DOHH2 (cell line): ENCODE measurements around the gene IL1RAP.

Experiments used
- H3F3A ChIP-seq: fragments of 200-600 bp; sonication (generic), shearing (Covaris generic); 2 replicates; pipeline ENCODE4 v1.6.0; 2016; ENCODE audit warnings: antibody characterized with exemption, mild to moderate bottlenecking; ENCODE audit not compliant: control insufficient read depth, insufficient read depth
- H3K27ac ChIP-seq: fragments of 200-600 bp; sonication (generic); 2 replicates; pipeline ENCODE4 v1.5.1; 2014; ENCODE audit warnings: low read depth, mild to moderate bottlenecking, low read length, moderate library complexity
- H3K27me3 ChIP-seq: fragments of 200-600 bp; sonication (generic); 2 replicates; pipeline ENCODE4 v1.6.1; 2014; ENCODE audit warnings: mild to moderate bottlenecking, low read length, mixed read lengths; ENCODE audit not compliant: control insufficient read depth
- H3K36me3 ChIP-seq: fragments of 200-600 bp; sonication (generic); 2 replicates; pipeline ENCODE4 v1.6.1; 2014; ENCODE audit warnings: mild to moderate bottlenecking, low read length, moderate library complexity, mixed read lengths; ENCODE audit not compliant: control insufficient read depth
- H3K4me1 ChIP-seq: fragments of 200-600 bp; sonication (generic); 2 replicates; pipeline ENCODE4 v1.6.1; 2014; ENCODE audit warnings: mild to moderate bottlenecking, low read length, mixed read lengths; ENCODE audit not compliant: control insufficient read depth
- H3K4me2 ChIP-seq: fragments of 200-600 bp; sonication (generic); 2 replicates; pipeline ENCODE4 v1.6.0; 2014; ENCODE audit warnings: mild to moderate bottlenecking, low read length, moderate library complexity
- H3K4me3 ChIP-seq: fragments of 200-600 bp; sonication (generic); 2 replicates; pipeline ENCODE4 v1.5.1; 2014; ENCODE audit warnings: mild to moderate bottlenecking, low read length, mixed read lengths
- H3K79me2 ChIP-seq: fragments of 200-600 bp; sonication (generic); 2 replicates; pipeline ENCODE4 v1.6.1; 2014; ENCODE audit warnings: mild to moderate bottlenecking, low read length, mixed read lengths; ENCODE audit not compliant: control insufficient read depth
- H3K9me2 ChIP-seq: fragments of 200-600 bp; sonication (generic); replicated peaks from 2 replicates; pipeline ENCODE4 v1.6.1; 2014; ENCODE audit warnings: mild to moderate bottlenecking, low read length, mixed read lengths; ENCODE audit not compliant: control insufficient read depth
- H3K9me3 ChIP-seq: fragments of 200-600 bp; sonication (generic); 2 replicates; pipeline ENCODE4 v1.6.1; 2014; ENCODE audit warnings: antibody characterized with exemption, low read length, mixed read lengths; ENCODE audit not compliant: control insufficient read depth, insufficient read depth
- H4K20me1 ChIP-seq: fragments of 200-600 bp; sonication (generic); 2 replicates; pipeline ENCODE4 v1.6.0; 2014; ENCODE audit warnings: low read depth, mild to moderate bottlenecking, antibody characterized with exemption, low read length, moderate library complexity; ENCODE audit not compliant: control insufficient read depth, insufficient read depth
- CTCF ChIP-seq: fragments of 200-600 bp; sonication (generic); IDR thresholded peaks from one replicate; pipeline ENCODE4 v1.5.1; 2014; ENCODE audit warnings: antibody characterized with exemption, mild to moderate bottlenecking, low read depth, low read length; ENCODE audit not compliant: poor library complexity, severe bottlenecking
- EZH2phosphoT487 ChIP-seq: fragments of 200-600 bp; sonication (generic); IDR thresholded peaks from 2 replicates; pipeline ENCODE4 v1.6.1; 2017; ENCODE audit warnings: borderline replicate concordance, mild to moderate bottlenecking, antibody characterized with exemption, low read length, moderate library complexity, mixed read lengths

Gene IL1RAP

GRCh38 chr3:190607021-190607420, 93.1 kb downstream of the IL1RAP start:
- Histone ChIP-seq H3K9me2 (no peaks in the 10 kb centered on the region), H4K20me1 (no peaks in the 10 kb centered on the region), H3K79me2 (no peaks in the 10 kb centered on the region), H3K27ac (no peak overlapping the region), H3K36me3 (no peaks in the 10 kb centered on the region), H3K4me2 (no peak overlapping the region), H3F3A (no peaks in the 10 kb centered on the region), H3K4me1 (no peaks in the 10 kb centered on the region), H3K4me3 (no peak overlapping the region), H3K9me3 (no peaks in the 10 kb centered on the region), H3K27me3 (no peaks in the 10 kb centered on the region)
- TF ChIP-seq EZH2phosphoT487 = no peak
- TF ChIP-seq CTCF = no peak

- Histone ChIP-seq H3K9me2 (no peaks in the 10 kb centered on the region), H4K20me1 (no peaks in the 10 kb centered on the region), H3K36me3 (no peaks in the 10 kb centered on the region), H3K4me2 (no peak overlapping the region), H3K9me3 (no peaks in the 10 kb centered on the region), H3K27ac (no peak overlapping the region), H3K4me3 (no peak overlapping the region), H3K4me1 (no peaks in the 10 kb centered on the region), H3F3A (no peaks in the 10 kb centered on the region), H3K27me3 (no peaks in the 10 kb centered on the region), H3K79me2 (no peaks in the 10 kb centered on the region)
- no peak for TF ChIP-seq EZH2phosphoT487
- TF ChIP-seq CTCF = no peak
These were observed 95.1 kb downstream of the IL1RAP start for GRCh38 chr3:190608850-190609589.

- no peaks in the 10 kb centered on the region for H3K9me3 ChIP-seq
- TF ChIP-seq CTCF (no peak), EZH2phosphoT487 (no peak)
- H3K4me1 ChIP-seq = peaks cover 30% of the 10 kb centered on the region
- H3F3A ChIP-seq = no peaks in the 10 kb centered on the region
- no peak overlapping the region for H3K4me3 ChIP-seq
- no peak overlapping the region for H3K4me2 ChIP-seq
- no peaks in the 10 kb centered on the region for H3K9me2 ChIP-seq
- no peak overlapping the region for H3K27ac ChIP-seq
- no peaks in the 10 kb centered on the region for H3K27me3 ChIP-seq
- H3K36me3 ChIP-seq = no peaks in the 10 kb centered on the region
- H3K79me2 ChIP-seq = no peaks in the 10 kb centered on the region
- no peaks in the 10 kb centered on the region for H4K20me1 ChIP-seq
These were observed 100.6 kb downstream of the IL1RAP start for GRCh38 chr3:190614226-190615059.
